Measurements from ENCODE around the gene USP10.
A peak's percentile ranks its signal among the peaks of the same experiment; 100 is the strongest.
"Not testable (repeated sequence)": the region's sequence is repeated elsewhere in the genome, so short reads cannot be mapped to it uniquely, and the experiment has no call there.

Gene USP10

GRCh38 chr16:84746875-84747274 lies 47.1 kb downstream of the USP10 start:
- no peak for DNase-seq (ENCODE audit: low read depth in 1 of 2, low spot score in 1 of 2)

- DNase-seq (ENCODE audit: low read depth in 1 of 2, low spot score in 1 of 2): not testable (repeated sequence)
Observed at GRCh38 chr16:84748247-84748646, 48.4 kb downstream of the USP10 start.

- no peak for DNase-seq (ENCODE audit: low read depth in 1 of 2, low spot score in 1 of 2)
Observed at GRCh38 chr16:84749072-84749471, 49.3 kb downstream of the USP10 start.

GRCh38 chr16:84749815-84750214 lies 50.0 kb downstream of the USP10 start:
- DNase-seq (ENCODE audit: low read depth in 1 of 2, low spot score in 1 of 2): no peak

- DNase-seq (ENCODE audit: low read depth in 1 of 2, low spot score in 1 of 2): no peak
Observed at GRCh38 chr16:84750575-84750974, 50.8 kb downstream of the USP10 start.

- DNase-seq (ENCODE audit: low read depth in 1 of 2, low spot score in 1 of 2): no peak
Observed at GRCh38 chr16:84751241-84751640, 51.4 kb downstream of the USP10 start.

GRCh38 chr16:84751947-84752346 lies 52.1 kb downstream of the USP10 start:
- DNase-seq (ENCODE audit: low read depth in 1 of 2, low spot score in 1 of 2): no peak

- DNase-seq (ENCODE audit: low read depth in 1 of 2, low spot score in 1 of 2): no peak
Observed at GRCh38 chr16:84752600-84752999, 52.8 kb downstream of the USP10 start.

- DNase-seq (ENCODE audit: low read depth in 1 of 2, low spot score in 1 of 2): no peak
Observed at GRCh38 chr16:84753412-84754326, 53.9 kb downstream of the USP10 start.

- DNase-seq (ENCODE audit: low read depth in 1 of 2, low spot score in 1 of 2): peak in 1 of 2 donors; percentile 43
Observed at GRCh38 chr16:84754353-84754856, 54.6 kb downstream of the USP10 start.

GRCh38 chr16:84754956-84755672 lies 55.3 kb downstream of the USP10 start:
- no peak for DNase-seq (ENCODE audit: low read depth in 1 of 2, low spot score in 1 of 2)

GRCh38 chr16:84756830-84757229 lies 57.0 kb downstream of the USP10 start:
- DNase-seq (ENCODE audit: low read depth in 1 of 2, low spot score in 1 of 2): no peak

GRCh38 chr16:84758627-84759026 lies 58.8 kb downstream of the USP10 start:
- DNase-seq (ENCODE audit: low read depth in 1 of 2, low spot score in 1 of 2): no peak

GRCh38 chr16:84759061-84759460 lies 59.3 kb downstream of the USP10 start:
- no peak for DNase-seq (ENCODE audit: low read depth in 1 of 2, low spot score in 1 of 2)

- DNase-seq (ENCODE audit: low read depth in 1 of 2, low spot score in 1 of 2): no peak
Observed at GRCh38 chr16:84759906-84760305, 60.1 kb downstream of the USP10 start.

GRCh38 chr16:84761448-84762368 lies 61.9 kb downstream of the USP10 start:
- no peak for DNase-seq (ENCODE audit: low read depth in 1 of 2, low spot score in 1 of 2)

GRCh38 chr16:84763164-84763563 lies 63.4 kb downstream of the USP10 start:
- no peak for DNase-seq (ENCODE audit: low read depth in 1 of 2, low spot score in 1 of 2)

- DNase-seq (ENCODE audit: low read depth in 1 of 2, low spot score in 1 of 2): no peak
Observed at GRCh38 chr16:84763629-84764028, 63.8 kb downstream of the USP10 start.

GRCh38 chr16:84764970-84765369 lies 65.2 kb downstream of the USP10 start:
- DNase-seq (ENCODE audit: low read depth in 1 of 2, low spot score in 1 of 2): no peak

- DNase-seq (ENCODE audit: low read depth in 1 of 2, low spot score in 1 of 2): no peak
Observed at GRCh38 chr16:84765616-84766580, 66.1 kb downstream of the USP10 start.

Measured in stimulated activated CD4-positive, alpha-beta T cell treated with anti-CD3 and anti-CD28 coated beads, Interleukin-15, amount 100 ng/mL, for 1 hour (primary cell).